Prostate gland (tissue), 2 donors: ENCODE measurements around the gene IFT25.

Experiments used
- POLR2A ChIP-seq: fragments of 450-650 bp; IDR thresholded peaks from one replicate; pipeline ENCODE4 v1.6.1; 2016; ENCODE audit warnings: antibody characterized with exemption, mild to moderate bottlenecking
- TF ChIP-seq, protein P1 (sequence below), 4 experiments: fragments of 200-600 bp in 2 of 4; fragments of 450-650 bp in 2 of 4; sonication (generic) in 2 of 4; IDR thresholded peaks; 1 replicate in 3 of 4; 2 replicates in 1 of 4; pipeline ENCODE4 v1.5.1; 2016 to 2019; ENCODE audit warnings: antibody characterized with exemption in 4 of 4, mild to moderate bottlenecking in 2 of 4, moderate library complexity in 2 of 4

DNA sequence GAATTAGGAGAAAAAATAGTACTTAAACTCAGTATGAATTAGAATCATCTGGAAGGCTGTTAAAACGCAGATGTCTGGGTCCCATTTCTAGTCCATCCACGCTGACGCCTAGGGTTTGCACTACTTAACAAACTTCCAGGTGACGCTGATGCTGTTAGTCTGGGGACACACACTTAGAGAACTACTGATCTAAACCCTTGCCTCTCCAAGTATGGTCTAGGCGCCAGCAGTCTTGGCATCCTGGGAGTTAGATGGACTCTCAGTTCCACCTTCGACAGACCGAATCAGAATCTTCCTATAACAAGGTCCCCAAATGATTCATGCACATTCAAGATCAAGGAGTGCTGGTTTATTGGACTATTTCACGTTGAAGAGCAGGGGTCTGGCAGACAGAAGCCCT is 40.0 kb downstream of the IFT25 start:
- TF ChIP-seq, protein P1, sequence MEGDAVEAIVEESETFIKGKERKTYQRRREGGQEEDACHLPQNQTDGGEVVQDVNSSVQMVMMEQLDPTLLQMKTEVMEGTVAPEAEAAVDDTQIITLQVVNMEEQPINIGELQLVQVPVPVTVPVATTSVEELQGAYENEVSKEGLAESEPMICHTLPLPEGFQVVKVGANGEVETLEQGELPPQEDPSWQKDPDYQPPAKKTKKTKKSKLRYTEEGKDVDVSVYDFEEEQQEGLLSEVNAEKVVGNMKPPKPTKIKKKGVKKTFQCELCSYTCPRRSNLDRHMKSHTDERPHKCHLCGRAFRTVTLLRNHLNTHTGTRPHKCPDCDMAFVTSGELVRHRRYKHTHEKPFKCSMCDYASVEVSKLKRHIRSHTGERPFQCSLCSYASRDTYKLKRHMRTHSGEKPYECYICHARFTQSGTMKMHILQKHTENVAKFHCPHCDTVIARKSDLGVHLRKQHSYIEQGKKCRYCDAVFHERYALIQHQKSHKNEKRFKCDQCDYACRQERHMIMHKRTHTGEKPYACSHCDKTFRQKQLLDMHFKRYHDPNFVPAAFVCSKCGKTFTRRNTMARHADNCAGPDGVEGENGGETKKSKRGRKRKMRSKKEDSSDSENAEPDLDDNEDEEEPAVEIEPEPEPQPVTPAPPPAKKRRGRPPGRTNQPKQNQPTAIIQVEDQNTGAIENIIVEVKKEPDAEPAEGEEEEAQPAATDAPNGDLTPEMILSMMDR (IDR thresholded peaks at IDR 0.05): no peak
- TF ChIP-seq POLR2A: no peak
